ENCODE results near the gene QKI.

QKI gene

DNA sequence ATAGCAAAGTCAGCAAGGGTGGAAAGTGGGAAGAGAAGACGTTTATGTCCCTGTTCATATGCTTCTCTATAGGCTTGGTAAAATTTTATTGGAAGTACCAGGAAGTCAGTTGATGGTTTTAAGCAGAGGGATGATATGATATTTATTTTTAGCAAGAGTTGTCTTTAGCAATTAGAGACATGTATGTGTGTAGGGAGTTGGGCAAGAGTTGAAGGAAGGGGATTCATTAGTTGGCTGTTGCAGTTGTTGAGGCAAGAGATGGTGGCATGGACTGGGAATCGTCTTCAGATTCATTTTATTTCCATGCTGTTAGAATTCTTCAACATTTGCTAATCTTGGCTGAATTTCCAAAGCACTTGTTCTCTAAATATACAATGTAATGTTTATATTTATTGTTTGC, 85.6 kb downstream of the QKI start:
- TF ChIP-seq CTCF (IDR thresholded peaks at IDR 0.05; ENCODE audit: insufficient read depth, low read length) (no peak), SPI1 (IDR thresholded peaks at IDR 0.05; ENCODE audit: borderline replicate concordance, low read depth) (no peak), POLR2AphosphoS5 (IDR thresholded peaks at IDR 0.05; ENCODE audit: low read depth) (no peak), GABPA (IDR thresholded peaks at IDR 0.05; ENCODE audit: low read depth) (no peak)
- TF ChIP-seq, protein P1, sequence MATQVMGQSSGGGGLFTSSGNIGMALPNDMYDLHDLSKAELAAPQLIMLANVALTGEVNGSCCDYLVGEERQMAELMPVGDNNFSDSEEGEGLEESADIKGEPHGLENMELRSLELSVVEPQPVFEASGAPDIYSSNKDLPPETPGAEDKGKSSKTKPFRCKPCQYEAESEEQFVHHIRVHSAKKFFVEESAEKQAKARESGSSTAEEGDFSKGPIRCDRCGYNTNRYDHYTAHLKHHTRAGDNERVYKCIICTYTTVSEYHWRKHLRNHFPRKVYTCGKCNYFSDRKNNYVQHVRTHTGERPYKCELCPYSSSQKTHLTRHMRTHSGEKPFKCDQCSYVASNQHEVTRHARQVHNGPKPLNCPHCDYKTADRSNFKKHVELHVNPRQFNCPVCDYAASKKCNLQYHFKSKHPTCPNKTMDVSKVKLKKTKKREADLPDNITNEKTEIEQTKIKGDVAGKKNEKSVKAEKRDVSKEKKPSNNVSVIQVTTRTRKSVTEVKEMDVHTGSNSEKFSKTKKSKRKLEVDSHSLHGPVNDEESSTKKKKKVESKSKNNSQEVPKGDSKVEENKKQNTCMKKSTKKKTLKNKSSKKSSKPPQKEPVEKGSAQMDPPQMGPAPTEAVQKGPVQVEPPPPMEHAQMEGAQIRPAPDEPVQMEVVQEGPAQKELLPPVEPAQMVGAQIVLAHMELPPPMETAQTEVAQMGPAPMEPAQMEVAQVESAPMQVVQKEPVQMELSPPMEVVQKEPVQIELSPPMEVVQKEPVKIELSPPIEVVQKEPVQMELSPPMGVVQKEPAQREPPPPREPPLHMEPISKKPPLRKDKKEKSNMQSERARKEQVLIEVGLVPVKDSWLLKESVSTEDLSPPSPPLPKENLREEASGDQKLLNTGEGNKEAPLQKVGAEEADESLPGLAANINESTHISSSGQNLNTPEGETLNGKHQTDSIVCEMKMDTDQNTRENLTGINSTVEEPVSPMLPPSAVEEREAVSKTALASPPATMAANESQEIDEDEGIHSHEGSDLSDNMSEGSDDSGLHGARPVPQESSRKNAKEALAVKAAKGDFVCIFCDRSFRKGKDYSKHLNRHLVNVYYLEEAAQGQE (IDR thresholded peaks at IDR 0.05; ENCODE audit: insufficient replicate concordance, low read depth) = no peak
- no peak overlapping the region for H3K4me3 ChIP-seq (replicated peaks; ENCODE audit: insufficient read depth, low read length)
- H3K27ac ChIP-seq (replicated peaks) = no peak overlapping the region
- no peak for DNase-seq (ENCODE audit: low read depth in 1 of 2, low spot score in 1 of 2)
- no peaks in the 10 kb centered on the region for H3K27me3 ChIP-seq (ENCODE audit: insufficient read depth, poor library complexity, severe bottlenecking)

GRCh38 chr6:163501026-163501425, 86.5 kb downstream of the QKI start:
- H3K27ac ChIP-seq (replicated peaks) = no peak overlapping the region
- no peaks in the 10 kb centered on the region for H3K27me3 ChIP-seq (ENCODE audit: insufficient read depth, poor library complexity, severe bottlenecking)
- TF ChIP-seq SPI1 (IDR thresholded peaks at IDR 0.05; ENCODE audit: borderline replicate concordance, low read depth) = no peak
- TF ChIP-seq GABPA (IDR thresholded peaks at IDR 0.05; ENCODE audit: low read depth) = no peak
- TF ChIP-seq, protein P1 (IDR thresholded peaks at IDR 0.05; ENCODE audit: insufficient replicate concordance, low read depth) = no peak
- TF ChIP-seq CTCF (IDR thresholded peaks at IDR 0.05; ENCODE audit: insufficient read depth, low read length) = no peak
- no peak for TF ChIP-seq POLR2AphosphoS5 (IDR thresholded peaks at IDR 0.05; ENCODE audit: low read depth)
- no peak overlapping the region for H3K4me3 ChIP-seq (replicated peaks; ENCODE audit: insufficient read depth, low read length)
- DNase-seq (ENCODE audit: low read depth in 1 of 2, low spot score in 1 of 2) = no peak

- no peak for DNase-seq (ENCODE audit: low read depth in 1 of 2, low spot score in 1 of 2)
- Histone ChIP-seq H3K27me3 (ENCODE audit: insufficient read depth, poor library complexity, severe bottlenecking) (no peaks in the 10 kb centered on the region), H3K27ac (replicated peaks) (no peak overlapping the region), H3K4me3 (replicated peaks; ENCODE audit: insufficient read depth, low read length) (no peak overlapping the region)
- TF ChIP-seq, protein P1 (IDR thresholded peaks at IDR 0.05; ENCODE audit: insufficient replicate concordance, low read depth) = no peak
- TF ChIP-seq SPI1 (IDR thresholded peaks at IDR 0.05; ENCODE audit: borderline replicate concordance, low read depth) = no peak
- no peak for TF ChIP-seq POLR2AphosphoS5 (IDR thresholded peaks at IDR 0.05; ENCODE audit: low read depth)
- no peak for TF ChIP-seq GABPA (IDR thresholded peaks at IDR 0.05; ENCODE audit: low read depth)
- TF ChIP-seq CTCF (IDR thresholded peaks at IDR 0.05; ENCODE audit: insufficient read depth, low read length) = no peak
These were observed 86.9 kb downstream of the QKI start for GRCh38 chr6:163501439-163501838.

Data from HL-60 (cell line).